GM19372 (cell line): ENCODE results near the gene ATXN10.

Experiments
- ATAC-seq: cut with Tn5 transposase; IDR thresholded peaks from one replicate; pipeline ENCODE4 v1.9.1; 2021; ENCODE audit warnings: mild to moderate bottlenecking, low read depth, moderate library complexity; ENCODE audit not compliant: unreplicated experiment

ATXN10 gene

GRCh38 chr22:45867118-45867905 lies 195.7 kb downstream of the ATXN10 start:
- no peak for ATAC-seq

- ATAC-seq, result no peak
Observed at GRCh38 chr22:45867906-45868555, 196.4 kb downstream of the ATXN10 start.

- no peak for ATAC-seq
Observed at GRCh38 chr22:45868571-45869339, 197.1 kb downstream of the ATXN10 start.

- no peak for ATAC-seq
Observed at GRCh38 chr22:45869340-45869847, 197.8 kb downstream of the ATXN10 start.

DNA sequence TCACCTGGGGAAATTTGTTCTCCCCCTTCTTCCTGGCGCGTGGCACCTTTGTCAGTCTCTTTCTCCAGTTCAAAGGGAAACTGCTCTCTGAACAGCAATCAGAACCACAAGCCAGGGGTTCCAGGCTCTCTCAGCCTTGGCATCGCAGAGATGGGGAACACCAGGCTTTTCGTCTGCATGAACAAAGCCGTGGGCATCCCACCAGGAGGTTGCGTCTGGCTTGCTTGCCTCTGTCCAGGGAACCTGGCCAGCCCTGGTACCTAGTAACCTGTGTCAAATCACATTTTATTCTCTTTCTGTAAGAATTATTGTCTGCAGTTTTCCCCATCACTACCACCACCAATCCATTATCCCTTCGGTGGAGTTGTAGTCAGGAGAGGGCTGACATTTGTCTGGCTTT lies 198.4 kb downstream of the ATXN10 start:
- no peak for ATAC-seq

DNA sequence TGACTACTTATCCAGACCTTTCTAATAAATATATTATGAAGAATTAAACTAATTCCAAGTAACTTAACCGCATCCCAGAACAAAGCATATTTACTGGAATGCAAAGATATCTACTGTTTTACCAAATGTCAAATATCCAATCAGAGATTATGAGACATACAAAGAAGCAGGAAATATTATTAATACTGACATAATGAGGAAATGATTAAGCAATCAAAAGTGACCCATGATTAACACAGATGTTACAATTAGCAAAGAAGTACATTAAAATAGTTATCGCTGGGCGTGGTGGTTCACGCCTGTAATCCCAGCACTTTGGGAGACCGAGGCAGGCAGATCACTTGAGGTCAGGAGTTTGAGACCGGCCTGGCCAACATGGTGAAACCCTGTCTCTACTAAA lies 200.1 kb downstream of the ATXN10 start:
- no peak for ATAC-seq

DNA sequence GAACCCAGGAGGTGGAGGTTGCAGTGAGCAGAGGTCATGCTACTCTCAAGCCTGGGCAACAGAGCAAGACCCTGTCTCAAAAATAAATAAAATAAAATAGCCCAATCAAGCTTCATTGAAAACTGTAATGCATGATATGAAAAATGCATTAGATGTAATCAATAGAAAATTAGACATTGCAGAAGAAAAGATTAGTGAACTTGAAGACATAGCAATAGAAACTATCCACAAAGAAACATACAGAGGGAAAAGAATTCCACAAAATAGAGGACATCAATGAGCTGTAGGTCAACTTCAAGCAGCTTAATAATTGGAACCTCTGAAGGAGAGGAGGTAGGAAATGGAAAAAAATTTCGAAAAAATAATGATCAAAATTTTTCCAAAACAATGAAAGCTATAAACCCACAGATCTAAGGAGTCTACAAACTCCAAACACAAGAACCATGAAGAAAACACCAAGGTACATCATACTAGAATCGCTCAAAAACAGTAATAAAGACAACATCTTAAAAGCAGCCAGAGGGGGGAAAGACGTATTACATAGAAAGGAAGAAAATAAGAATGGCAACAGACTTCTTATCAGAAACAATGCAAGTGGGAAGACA lies 201.1 kb downstream of the ATXN10 start:
- no peak for ATAC-seq

- no peak for ATAC-seq
Observed at GRCh38 chr22:45876136-45877035, 204.8 kb downstream of the ATXN10 start.

DNA sequence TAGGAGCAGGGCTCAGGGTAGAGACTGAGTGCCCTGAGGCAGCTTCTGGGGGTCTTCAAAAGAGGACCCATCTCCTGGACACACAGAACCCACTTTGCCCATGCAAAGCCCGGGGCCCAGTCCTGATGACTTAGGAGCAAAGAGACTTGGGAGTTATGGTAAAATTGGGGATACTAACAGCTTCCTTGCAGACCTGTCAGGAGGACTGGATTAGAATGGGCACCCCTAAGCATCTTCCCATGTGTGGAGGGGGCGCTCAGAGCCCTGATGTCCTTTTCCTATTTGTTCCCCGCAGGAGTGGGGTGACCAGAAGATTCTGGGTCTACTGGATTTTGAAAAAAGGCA lies 205.4 kb downstream of the ATXN10 start:
- no peak for ATAC-seq

DNA sequence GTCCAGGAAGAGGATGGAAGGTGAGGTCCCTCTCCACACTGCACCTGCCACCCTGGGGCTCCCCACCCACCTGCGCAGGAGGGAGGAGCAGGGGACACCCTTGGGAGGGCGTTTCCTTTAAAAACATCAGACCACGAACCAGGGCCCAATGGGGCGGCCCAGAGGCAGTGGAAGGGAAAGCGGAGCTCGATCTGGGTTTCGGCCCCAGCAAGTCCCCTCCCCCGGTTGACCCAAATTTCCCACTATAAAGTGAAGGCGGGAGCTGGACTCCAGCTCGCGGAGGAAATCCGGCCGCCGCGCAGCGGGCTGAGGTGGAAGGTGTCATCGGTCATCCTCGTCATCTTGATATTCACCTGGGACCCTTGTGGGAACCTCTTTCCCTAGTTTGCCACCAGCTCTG lies 206.0 kb downstream of the ATXN10 start:
- no peak for ATAC-seq

DNA sequence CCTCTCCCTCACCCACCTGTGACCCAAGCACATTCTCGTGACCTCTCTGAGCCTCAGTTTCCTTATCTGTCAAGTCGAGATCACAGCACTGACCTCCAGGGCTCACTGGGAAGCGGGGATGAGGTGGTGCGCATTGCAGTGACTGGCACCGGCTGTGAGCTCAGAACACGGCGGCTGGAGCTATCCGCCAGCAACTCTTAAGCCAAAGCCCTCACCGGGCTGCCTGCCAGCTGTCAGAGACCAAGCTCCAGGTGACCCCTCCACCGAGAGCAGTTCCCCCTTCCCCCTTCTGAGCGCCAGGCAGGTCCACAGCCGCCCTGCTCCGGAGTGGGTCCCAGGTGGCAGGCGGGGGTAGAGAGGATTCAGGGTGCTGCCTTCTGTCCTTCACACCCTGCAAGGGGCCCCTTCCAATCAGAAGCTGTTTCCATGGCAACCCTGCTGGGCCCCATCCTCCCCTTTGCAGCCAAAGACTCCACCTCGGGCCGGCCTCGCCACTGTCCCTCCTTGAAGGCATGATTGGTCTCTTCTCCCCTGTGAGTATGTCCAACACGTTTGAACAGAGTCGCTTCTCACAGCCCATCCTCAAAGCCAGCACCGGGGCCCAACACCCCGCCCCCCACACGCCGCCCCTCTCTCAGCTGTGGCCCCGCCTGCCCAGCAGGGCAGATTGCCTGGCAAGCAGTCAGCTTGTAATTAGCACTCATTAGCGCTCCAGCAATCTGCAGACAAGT lies 206.6 kb downstream of the ATXN10 start:
- no peak for ATAC-seq

DNA sequence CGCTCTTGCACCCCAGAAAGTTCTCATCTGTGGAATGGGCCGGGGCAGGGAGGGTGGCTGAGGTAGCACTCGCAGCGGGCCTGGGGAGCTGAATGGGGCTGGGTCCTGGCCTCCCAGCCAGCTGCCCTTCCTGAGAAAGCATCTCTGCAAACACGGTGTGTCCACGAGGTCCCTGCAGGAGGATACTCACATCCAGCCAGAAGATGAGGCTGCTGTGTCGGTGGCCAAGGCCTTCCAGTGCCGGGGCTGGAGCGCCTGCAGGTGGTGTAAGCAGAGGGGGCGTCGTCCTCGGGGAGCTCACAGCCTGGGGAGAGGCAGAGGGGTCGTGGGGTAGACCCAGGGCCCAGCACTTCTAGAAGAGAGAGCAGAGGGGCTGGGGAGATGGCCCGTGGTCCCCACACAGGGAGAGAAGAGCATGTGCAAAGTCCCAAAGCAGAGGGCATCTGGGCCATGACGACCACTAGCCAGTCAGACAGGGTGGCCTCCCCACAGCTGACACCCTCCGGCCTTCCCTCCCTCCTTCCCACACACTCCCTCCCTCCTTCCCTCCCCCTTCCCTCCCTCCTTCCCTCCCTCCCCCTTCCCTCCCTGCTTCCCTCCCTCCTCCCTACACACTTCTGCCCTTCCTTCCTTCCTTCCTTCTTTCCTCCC lies 207.4 kb downstream of the ATXN10 start:
- ATAC-seq, result no peak

GRCh38 chr22:45879552-45879949 lies 207.9 kb downstream of the ATXN10 start:
- ATAC-seq, result no peak

- no peak for ATAC-seq
Observed at GRCh38 chr22:45880091-45880715, 208.6 kb downstream of the ATXN10 start.

- no peak for ATAC-seq
Observed at GRCh38 chr22:45880716-45881523, 209.3 kb downstream of the ATXN10 start.

DNA sequence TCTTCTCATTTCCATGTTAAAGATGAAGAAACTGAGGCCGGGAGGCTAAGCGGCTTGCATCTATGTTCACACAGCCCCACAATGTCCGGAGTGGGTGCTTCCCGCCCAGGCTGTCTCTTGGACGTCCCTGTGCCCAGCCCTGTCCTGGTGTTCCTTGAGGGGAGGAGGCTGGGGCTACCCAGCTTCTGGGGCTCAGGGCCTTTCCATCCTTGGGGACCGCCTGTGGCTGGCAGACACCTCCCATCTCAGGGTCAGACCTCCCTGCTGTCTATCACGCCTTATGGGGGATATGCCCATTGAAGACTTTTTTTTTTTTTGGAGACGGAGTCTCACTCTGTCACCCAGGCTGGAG lies 209.9 kb downstream of the ATXN10 start:
- ATAC-seq, result no peak
